ENCODE results near the gene GATAD1. TPM values are rescaled to one million over a fixed set of nuclear protein-coding genes. Genes with fewer than 3 reads are reported as not detected.

GATAD1 gene
- total RNA-seq, 1 experiment from 2014 or later = 27.0 TPM

GRCh38 chr7:92506363-92506762 is 59.1 kb downstream of the GATAD1 start:
- no peaks in the 10 kb centered on the region for H3K9me3 ChIP-seq (ENCODE audit: control insufficient read depth, insufficient read depth, low read depth, low read length)
- no peak overlapping the region for H3K4me3 ChIP-seq (ENCODE audit: low read depth in 2 of 2, low read length in 2 of 2)
- H3K4me1 ChIP-seq (ENCODE audit: control insufficient read depth, insufficient read depth, low read length) = no peaks in the 10 kb centered on the region
- ChIA-PET CTCF (no interaction called here), POLR2A (no interaction called here)
- BruUV-seq (replicated peaks) = no TSS peak
- H3K36me3 ChIP-seq (ENCODE audit: control insufficient read depth, insufficient read depth, low read length) = peaks cover 2% of the 10 kb centered on the region; the same call in 1 of the 2 replicates
- TF ChIP-seq SIN3A (IDR thresholded peaks at IDR 0.05; ENCODE audit: borderline replicate concordance, insufficient read depth, low read depth, low read length) (no peak), TCF7L2 (IDR thresholded peaks at IDR 0.05; ENCODE audit: low read depth, low read length) (no peak), POLR2AphosphoS5 (IDR thresholded peaks at IDR 0.05; ENCODE audit: low read depth, low read length) (no peak), REST (IDR thresholded peaks at IDR 0.05; ENCODE audit: insufficient read depth in 1 of 2, low read depth in 2 of 2, low read length in 1 of 2) (no peak), CTCF (IDR thresholded peaks at IDR 0.05) (no peak)
- ATAC-seq (no peak), DNase-seq (ENCODE audit: low read depth, low spot score) (no peak)
- intact Hi-C loops (cut with micrococcal nuclease; ENCODE audit: unreplicated experiment) = no loop called here
- in situ Hi-C loops (cut with HindIII; ENCODE audit: low pct_unique_long_range_greater_than_20kb, low sequenced_read_pairs) = no loop called here
- H3K27me3 ChIP-seq (ENCODE audit: control insufficient read depth, insufficient read depth, low read length) = no peaks in the 10 kb centered on the region
- no peak overlapping the region for H3K27ac ChIP-seq (ENCODE audit: low read length)

- H3K9me3 ChIP-seq (ENCODE audit: control insufficient read depth, insufficient read depth, low read depth, low read length) = no peaks in the 10 kb centered on the region
- CTCF ChIA-PET = no interaction called here
- intact Hi-C loops (cut with micrococcal nuclease; ENCODE audit: unreplicated experiment) = no loop called here
- no peak for ATAC-seq
- H3K36me3 ChIP-seq (ENCODE audit: control insufficient read depth, insufficient read depth, low read length) = no peaks in the 10 kb centered on the region
- TF ChIP-seq CTCF (IDR thresholded peaks at IDR 0.05) (no peak), POLR2AphosphoS5 (IDR thresholded peaks at IDR 0.05; ENCODE audit: low read depth, low read length) (no peak), TCF7L2 (IDR thresholded peaks at IDR 0.05; ENCODE audit: low read depth, low read length) (no peak), REST (IDR thresholded peaks at IDR 0.05; ENCODE audit: insufficient read depth in 1 of 2, low read depth in 2 of 2, low read length in 1 of 2) (no peak), SIN3A (IDR thresholded peaks at IDR 0.05; ENCODE audit: borderline replicate concordance, insufficient read depth, low read depth, low read length) (no peak)
- in situ Hi-C loops (cut with HindIII; ENCODE audit: low pct_unique_long_range_greater_than_20kb, low sequenced_read_pairs) = no loop called here
- no TSS peak for BruUV-seq (replicated peaks)
- POLR2A ChIA-PET = interaction anchor here (0.7 kb wide), 1 partner anchor 20 kb away, joined by 6 read pairs; no protein-coding TSS in a partner anchor
- no peak for DNase-seq (ENCODE audit: low read depth, low spot score)
- no peak overlapping the region for H3K27ac ChIP-seq (ENCODE audit: low read length)
- no peaks in the 10 kb centered on the region for H3K27me3 ChIP-seq (ENCODE audit: control insufficient read depth, insufficient read depth, low read length)
- no peaks in the 10 kb centered on the region for H3K4me1 ChIP-seq (ENCODE audit: control insufficient read depth, insufficient read depth, low read length)
- no peak overlapping the region for H3K4me3 ChIP-seq (ENCODE audit: low read depth in 2 of 2, low read length in 2 of 2)
These were observed 61.7 kb downstream of the GATAD1 start for GRCh38 chr7:92508946-92509345.

Other genes with a start within 250 kb of the GATAD1 start
- 50.1 TPM for gene KRIT1, start 201.6 kb upstream of the GATAD1 start, total RNA-seq (2021; ENCODE audit: unreplicated experiment)
- 83.8 TPM for gene ANKIB1, start 201.5 kb upstream of the GATAD1 start, total RNA-seq (2021; ENCODE audit: unreplicated experiment)
- not detected for gene ERVW-1, start 30.5 kb downstream of the GATAD1 start, total RNA-seq (2021; ENCODE audit: unreplicated experiment)
- gene PEX1, start 81.0 kb downstream of the GATAD1 start, total RNA-seq (2021; ENCODE audit: unreplicated experiment) = 13.9 TPM
- gene RBM48, start 81.3 kb downstream of the GATAD1 start, total RNA-seq (2021; ENCODE audit: unreplicated experiment) = 10.1 TPM
- 27.7 TPM for gene FAM133B, start 142.9 kb downstream of the GATAD1 start, total RNA-seq (2021; ENCODE audit: unreplicated experiment)

Data from Panc1 (cell line).